PC-3 (cell line): ENCODE measurements around the gene MAML2.

Experiments
- EZH2phosphoT487 ChIP-seq: fragments of 300-600 bp; sonication (generic); IDR thresholded peaks from 2 replicates; pipeline ENCODE4 v1.6.1; 2018; ENCODE audit warnings: mild to moderate bottlenecking, antibody characterized with exemption, low read length, borderline replicate concordance
- TF ChIP-seq, protein P1 (sequence below): fragments of 300-600 bp; sonication (generic); conservative IDR thresholded peaks from 2 replicates; pipeline ENCODE4 v1.5.1; 2017; ENCODE audit warnings: antibody characterized with exemption, low read depth, mild to moderate bottlenecking, low read length

DNA sequence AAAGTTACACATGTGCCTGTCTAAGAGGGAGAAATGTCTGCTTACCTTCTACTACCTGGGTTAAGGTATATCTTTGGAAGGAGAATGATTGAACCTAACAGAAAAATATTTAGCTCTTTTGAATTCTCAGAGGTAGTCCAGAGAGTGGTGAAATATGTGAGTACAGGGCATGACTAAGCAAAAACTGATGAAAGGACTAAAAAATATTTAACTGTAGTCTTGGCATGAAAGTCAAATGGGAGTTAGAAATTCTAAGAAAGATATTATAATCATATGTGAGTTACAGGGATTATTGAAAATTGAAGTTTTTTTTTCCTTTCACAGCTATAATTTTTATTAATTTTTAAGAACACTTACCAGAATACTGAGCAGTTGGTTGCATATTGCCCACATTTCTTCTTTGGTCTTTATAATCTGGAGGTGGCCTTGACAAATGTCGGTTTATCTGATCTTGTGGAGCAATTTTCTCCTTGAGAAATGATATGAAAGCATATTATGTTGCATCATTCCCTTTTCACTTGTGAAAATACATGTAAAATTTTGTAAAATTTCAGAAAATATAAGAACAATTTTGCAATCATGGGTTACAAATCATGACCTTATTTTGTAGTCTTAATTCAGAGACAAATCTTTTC is 357.7 kb downstream of the MAML2 start:
- TF ChIP-seq, protein P1, sequence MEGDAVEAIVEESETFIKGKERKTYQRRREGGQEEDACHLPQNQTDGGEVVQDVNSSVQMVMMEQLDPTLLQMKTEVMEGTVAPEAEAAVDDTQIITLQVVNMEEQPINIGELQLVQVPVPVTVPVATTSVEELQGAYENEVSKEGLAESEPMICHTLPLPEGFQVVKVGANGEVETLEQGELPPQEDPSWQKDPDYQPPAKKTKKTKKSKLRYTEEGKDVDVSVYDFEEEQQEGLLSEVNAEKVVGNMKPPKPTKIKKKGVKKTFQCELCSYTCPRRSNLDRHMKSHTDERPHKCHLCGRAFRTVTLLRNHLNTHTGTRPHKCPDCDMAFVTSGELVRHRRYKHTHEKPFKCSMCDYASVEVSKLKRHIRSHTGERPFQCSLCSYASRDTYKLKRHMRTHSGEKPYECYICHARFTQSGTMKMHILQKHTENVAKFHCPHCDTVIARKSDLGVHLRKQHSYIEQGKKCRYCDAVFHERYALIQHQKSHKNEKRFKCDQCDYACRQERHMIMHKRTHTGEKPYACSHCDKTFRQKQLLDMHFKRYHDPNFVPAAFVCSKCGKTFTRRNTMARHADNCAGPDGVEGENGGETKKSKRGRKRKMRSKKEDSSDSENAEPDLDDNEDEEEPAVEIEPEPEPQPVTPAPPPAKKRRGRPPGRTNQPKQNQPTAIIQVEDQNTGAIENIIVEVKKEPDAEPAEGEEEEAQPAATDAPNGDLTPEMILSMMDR, result no peak
- TF ChIP-seq EZH2phosphoT487, result no peak
